GM19455 (cell line): Measurements from ENCODE around the gene CCNK.

Experiments
- ATAC-seq: cut with Tn5 transposase; IDR thresholded peaks from one replicate; pipeline ENCODE4 v1.9.1; 2021; ENCODE audit not compliant: unreplicated experiment

Gene CCNK

DNA sequence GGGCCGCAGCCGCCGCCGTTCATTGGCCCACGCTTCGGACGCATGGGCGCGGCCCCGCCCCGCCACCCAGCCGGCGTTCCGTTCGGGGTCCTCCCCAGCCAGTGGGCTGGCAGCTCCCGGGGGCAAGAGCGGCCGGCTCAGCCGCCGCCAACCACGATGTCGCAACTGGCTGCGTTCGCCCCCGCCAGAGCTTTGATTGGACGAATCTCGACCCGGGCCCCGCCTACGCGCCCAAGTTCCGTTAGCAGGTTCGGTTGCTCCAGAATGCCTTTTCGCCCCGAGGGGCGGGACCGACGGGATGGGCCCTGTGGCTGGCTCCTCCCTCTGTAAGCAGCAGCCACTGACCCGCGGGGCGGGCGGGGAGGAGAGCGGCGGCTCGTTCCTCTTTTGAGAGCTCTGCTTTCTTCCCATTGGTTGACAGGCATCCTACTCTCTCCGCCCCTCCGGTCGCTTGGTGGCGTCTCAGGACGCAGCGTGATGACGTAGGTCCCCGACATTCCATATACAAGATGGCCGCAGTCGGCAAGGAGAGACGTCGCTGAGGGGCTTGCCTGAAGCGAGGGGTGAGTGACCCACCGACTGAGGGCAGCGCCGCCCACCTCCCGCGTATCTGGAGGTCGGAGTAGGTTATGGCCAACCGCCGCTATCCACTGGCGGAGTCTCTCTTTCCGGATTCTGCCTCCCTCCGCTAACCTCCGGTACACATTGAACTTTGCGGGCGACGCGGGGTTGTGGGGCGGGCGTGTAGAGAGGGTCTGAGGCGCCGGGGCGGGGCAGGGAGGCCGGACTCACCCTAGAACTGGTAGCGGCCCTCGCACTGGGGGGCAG is at the start of gene CCNK:
Gene CCNK (plus strand): TSS at position 493 of the 828 bp plus-strand sequence. CDS start 11,269 bp downstream, outside the sequence.
- ATAC-seq, result peak; percentile 85

DNA sequence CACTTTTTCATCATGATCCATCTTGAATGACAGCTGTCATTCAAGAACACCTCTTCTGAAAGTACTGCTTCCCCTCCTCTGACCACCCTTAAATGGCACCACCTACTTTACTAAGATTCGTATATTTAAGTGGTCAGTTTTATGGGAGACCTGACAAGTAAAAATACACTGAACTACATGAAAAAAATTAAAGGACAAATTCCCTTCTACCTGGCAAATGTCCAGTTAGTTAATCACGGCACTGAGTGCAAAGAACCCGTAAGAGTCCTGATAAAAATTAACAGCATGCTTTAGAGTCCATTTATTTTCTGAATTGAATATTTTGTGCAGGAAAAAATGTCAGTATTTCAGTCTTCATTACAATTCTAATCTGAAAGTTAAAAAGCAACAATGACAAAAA is 49.2 kb upstream of the CCNK start:
- ATAC-seq, result no peak

DNA sequence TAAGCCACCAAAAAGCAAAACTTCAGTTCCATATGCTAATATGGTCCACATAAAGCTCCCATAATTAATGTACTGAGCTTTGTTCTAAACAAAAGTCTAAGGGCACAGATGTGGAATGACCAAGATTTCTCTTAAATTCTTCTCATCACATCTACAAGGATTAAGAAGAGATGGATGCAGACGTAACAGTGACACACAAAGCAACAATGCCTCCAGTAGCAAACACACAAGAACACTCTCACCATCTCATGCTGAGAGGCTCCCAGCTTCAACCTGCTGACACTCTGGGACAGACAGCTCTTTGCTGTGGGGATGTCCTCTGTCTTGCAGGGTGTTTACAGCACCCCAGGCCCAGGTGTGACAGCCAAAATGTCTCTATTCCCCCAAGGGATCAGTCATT is 48.7 kb upstream of the CCNK start:
- ATAC-seq, result no peak

DNA sequence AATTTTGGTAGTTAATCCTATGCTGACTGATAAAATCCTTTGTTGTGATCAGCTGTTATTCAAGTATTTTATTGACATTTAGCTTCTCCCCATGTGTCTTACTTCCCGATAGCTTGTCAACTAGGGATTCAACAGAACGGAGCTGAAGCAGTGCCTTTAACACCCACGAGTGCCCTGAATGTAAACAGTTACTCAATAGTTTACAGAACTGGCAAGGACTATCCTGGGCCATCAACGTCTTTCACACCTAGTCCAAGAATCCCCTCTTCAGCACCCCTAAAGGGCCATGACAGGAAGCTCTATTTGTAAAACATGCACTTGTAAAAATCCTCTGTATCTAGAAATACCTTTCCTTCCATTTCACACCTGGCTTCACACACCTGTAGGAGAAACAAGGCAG is 45.9 kb upstream of the CCNK start:
- ATAC-seq, result no peak

DNA sequence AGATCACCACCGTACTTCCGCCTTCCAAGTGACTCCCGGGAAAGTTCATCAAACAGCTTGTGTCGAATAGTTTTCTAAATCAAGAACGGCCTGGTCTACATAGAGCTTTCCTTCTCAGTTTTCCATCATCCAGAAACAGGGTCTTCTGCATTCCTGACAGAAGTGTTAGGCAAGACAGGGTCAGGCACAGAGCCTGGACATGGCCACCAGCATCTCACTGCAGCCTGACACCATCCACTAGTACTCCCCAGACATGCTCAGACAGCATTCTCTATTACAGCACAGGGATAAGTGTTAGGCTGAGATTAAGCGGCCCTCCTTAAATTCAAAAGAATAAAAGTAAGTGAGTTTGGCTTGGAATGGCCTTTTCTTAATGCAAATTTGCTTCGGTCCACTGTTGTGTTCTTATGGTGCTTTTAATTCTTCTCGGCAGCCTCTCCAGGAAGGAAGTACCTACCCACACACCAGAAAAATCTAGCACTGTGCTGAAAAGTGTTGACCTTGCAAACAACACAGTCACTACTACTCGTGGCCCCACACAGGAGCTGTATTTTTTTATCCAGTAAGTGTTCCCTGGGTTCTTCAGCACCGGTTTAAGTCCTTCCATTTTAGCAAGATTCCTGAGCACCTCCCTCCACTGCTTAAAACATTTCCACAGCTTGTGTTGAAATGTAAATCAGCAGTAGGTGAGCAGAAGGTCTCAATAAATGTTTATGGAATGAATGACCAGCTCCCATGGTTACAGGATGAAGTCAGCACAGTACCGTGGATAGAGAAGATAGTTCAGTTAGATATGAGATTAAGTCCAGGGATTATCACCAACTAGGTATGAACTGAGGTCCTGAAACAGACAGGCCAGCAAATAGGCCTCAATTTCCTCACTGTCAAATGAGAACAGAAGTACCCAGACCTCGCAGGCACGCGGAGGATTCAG is 44.7 kb upstream of the CCNK start:
- ATAC-seq, result no peak

DNA sequence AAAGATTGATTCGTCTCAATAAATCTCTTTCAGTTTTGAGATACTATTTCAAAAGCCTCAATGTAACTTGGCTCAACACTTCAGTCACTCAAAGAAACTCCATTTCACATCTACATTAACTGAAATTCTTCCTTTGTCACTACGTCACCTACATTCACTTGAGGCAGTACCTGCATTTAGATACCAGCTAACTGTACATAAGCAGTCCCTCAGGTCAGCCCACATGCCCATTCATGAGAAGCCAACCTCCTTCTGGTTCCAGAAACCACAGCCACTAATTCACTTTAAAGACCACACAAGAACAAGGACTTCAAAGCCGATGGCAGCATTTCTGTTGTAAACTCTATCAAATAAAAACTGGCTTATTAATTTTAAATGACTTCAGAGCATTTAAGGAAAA is 43.5 kb upstream of the CCNK start:
- no peak for ATAC-seq

DNA sequence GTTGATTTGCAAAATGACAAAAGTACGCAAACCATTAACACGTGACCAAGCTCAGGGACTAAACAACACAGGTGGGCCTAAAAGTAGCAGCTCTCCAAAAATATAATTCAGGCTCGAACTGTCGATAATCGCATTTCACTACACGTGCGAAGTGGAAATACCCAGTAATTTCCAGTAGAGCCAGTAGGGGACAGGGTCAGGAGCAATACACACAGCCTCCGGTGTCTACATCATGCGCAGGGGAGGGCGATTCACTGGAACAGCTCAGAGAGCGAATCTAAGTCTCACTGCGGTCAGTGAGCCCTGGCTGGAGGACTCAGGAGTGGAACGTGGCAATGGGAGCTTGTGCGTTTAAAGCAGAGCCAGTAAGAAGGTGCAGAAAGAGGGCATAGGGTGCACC is 40.9 kb upstream of the CCNK start:
- no peak for ATAC-seq

DNA sequence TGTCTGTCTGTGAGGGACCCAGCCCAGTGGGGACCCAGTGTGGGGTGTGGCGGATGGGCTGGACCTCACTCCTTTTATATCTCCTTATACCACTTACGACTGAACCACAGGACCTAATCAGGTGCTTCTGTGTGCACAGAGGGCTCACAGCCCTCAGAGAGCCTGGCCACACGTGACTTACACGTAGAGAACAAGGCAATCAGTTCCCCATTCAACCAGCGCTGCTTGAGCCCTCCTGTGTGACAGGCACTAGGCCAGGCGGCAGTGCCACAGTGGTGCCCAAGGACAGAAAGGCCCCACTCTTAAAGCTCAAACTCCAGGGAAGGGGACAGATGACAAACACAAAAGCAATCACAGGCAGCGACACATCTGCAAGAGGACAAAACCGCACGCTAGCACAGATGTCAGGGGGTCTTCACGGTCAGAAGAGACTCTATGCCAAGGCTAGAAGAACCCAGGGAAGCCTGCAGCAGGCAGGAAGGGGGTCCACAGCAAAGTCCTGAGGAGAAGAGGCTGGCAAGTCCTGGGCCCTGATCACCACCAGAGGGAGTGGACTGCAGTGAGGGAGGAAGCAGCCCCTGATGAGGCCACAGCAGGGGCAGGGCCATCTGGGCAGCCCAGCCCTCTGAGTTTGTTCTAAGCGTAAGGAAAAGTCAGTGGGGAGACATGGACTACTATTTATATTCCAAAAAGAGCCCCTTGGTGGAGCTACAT is 39.9 kb upstream of the CCNK start:
- no peak for ATAC-seq

DNA sequence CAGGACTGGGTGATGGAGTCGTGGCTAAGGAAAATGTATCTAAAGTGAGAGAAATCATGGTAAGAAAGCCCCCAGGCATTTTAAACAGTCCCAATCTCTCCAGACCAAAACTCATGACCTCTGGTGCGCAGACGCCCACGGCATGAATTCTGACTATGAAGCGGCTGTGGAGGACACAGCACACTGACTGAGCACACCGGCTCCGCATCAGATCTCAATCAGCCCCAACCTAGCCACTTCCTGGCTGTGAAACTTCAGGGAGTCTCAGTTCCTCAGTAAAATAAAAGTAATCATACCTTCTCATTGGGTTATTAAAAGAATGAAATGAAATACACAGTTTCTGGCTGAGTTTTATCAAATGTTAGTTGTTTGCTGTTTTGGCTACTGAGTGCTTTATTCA is 39.3 kb upstream of the CCNK start:
- ATAC-seq, result no peak

DNA sequence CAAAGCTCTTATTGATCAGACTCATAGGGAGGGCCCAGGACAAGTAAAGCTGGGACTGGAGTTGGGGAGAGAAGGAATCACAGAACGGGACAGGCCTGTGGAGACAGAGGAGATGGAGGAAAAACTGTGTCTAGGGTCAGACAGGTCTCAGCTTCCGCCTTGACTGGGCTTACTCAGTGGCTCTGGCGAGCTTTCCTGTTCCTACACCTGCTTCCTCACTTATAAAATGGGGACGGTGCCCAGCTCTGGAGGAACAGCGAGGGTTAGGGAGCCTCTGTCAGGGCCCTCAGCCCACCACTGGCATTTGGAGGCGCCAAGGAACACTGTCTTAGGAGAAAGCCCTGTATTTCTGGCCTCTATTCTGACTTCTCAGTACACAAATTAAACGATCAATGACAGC is 35.3 kb upstream of the CCNK start:
- no peak for ATAC-seq

DNA sequence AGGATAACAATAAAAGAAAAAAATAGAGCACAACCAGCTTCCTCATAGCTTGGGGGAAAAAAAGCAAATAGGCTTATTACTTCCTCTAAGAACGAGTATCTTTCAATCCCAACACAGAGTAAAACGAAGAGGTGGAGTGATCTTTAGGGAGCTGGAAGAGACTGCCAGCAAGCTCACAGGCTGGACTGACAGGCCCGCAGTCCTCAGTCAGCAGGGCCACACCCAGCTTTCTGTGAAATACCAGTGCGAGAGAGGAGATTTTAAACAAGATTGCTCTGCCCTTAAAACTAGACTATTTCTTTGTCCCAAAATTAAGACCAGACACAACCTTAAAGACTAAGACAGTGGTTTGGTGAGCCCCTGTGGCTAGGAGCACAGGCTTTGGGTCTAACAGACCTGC is 33.5 kb upstream of the CCNK start:
- ATAC-seq, result no peak

DNA sequence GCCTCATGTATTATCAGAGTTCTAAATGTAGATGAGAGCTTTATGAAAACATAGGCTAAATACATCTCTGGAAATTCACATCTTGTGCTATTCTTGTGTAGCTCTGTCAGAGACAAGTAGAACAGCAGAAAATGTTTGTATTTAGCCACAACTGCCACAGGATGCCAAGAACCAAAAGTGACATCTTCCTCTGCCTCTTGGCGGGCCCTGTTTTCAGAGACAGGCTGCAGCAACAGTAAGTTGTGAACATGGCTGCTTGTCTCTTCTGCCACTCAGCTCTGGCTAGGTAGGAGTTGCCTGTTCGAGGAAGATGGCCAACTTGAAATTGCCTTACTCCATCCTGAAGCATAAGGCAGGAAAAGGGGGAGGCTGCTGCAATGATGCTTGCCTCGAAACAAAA is 30.9 kb upstream of the CCNK start:
- no peak for ATAC-seq

DNA sequence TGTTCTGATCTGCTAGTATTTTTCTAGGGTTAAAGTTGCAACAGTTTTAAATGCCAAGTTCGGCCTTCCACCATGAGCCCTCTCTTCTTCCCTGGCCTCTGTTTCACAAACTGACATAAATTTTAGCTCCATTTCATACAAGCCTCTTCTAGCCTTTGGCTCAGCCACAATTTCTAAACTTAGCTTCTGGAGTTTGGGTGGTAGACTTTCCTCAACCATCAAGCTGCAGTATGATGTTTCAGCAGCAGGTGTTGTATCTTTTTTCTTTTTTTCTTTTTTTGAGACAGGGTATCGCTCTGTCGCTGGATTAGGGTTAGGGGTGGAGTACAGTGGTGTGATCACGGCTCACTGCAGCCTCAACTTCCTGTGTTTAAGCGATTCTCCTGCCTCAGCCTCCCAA is 30.0 kb upstream of the CCNK start:
- ATAC-seq, result no peak

DNA sequence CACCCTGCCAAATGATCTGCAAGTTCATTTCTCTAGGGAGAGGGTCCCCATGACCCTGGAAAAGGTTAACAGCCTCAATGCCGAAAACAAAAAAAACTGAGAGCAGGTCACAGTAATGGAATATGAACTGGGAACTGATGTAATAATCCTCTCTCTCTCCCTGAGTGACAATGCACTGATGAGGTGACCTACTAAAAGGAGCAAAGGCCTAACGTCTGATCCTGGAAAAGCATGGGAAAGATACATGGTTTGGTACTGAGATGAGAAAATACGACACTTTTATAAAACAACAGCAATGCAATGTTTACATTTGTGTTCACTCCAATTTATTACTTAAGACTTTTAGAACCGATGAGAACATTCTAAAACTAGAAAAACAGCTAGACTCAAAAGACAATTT is 28.2 kb upstream of the CCNK start:
- no peak for ATAC-seq

DNA sequence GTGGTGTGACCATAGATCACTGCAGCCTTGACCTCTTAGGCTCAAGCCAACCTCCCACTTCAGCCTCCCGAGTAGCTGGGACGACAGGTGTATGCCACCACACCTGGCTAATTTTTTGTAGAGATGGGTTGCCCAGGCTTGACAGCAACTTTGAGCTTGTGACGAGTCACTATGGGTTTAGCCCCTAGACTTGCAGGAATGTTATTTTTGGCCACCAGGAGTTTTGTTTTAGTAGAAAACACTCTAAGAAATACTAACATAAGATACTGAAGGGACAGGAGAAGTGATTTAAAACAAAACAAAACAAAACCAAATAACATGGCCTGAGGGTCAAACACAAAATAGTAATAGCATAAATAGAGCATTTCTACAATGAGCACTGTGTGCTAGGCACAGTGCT is 27.0 kb upstream of the CCNK start:
- no peak for ATAC-seq

DNA sequence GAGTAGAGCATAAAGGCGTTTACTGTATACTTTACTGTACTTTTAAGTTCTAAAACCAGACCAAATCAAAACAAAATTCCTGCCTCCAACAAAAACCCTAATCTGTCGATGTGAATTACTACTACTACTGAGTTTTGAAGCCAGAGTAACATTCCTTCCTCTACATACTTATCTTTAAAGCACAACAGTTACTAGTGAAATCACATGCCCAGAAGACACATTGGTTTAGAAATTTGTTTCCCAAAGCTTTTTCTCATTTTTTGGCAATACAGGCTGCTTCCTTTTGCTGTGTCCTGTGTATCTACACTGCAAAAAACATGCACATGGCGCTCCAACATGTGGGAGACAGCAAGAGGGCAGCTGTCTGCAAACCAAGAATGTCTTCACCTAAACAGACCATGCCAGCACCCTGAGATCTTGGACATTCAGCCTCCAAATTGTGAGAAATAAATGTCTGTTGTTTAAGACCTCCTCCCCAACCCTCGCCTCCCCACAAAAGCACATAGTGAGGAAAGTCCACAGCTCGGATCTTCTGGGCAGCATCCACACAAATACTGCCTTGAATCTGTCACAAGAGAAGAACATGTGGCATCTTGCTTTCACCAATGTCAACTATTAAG is 21.6 kb upstream of the CCNK start:
- no peak for ATAC-seq

DNA sequence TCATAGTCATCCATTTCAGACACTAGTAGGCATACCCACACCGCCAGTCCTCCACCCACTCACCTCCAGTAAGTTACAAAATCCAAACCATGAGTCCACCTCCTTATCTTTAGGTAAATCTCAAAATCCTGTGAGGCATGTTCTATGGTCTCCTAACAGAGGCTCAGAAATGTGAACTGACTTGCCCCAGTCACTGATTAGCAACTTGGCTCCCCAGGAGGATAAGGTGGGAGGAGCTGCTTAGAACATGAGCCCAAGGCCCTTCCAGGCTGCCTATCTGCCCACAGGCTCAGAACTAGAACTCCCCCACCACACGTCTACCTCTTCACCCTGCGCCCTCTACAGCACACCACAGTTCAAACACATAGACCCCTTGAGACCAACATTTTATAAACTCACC is 20.4 kb upstream of the CCNK start:
- no peak for ATAC-seq

DNA sequence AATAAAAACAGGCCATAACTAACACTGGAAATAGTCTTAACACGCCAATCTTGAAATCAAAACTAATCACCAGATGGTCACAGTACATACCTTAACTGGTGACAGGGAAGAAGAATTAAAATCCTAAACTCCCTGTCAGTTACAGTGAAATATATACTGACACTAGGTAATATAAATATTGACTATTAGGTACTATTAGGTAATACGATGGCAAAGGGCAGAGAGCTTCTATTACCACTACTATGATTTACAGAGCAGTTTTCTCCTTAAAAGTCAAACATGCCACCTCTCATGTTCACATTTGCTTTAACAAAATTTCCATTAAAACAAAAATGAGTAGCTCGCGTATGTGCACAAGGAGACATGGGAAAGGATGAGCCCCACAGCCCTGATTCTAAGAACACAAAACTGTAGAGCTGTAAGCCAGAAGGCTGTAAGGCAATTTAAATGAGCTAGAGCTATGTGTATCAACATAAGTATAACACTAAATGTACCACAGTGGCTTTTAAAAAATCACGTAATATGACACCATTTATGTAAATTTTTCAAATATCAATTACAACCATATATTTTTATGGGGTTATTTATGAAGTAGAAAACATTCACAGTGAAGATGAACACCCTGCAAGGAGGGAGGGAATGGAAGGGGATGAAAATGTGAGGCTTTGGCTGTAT is 19.7 kb upstream of the CCNK start:
- ATAC-seq, result no peak

DNA sequence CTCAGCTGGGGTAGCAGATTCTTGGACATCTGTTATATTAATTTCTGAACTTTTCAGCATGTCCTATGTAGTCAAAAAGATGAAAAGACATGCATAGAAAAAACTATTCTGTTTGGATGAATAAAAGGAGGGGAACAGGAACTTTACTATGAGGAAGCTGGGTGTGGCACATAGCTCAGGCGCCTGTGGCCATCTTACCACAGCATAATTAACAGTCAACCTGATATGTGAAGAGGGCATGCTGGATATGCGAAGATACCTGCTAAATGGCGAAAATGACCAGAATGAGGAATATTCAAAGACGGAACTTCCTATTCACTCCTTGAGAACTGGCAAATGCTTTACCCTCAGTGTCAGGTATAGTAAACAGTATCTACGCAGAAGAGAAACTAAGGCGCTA is 19.0 kb upstream of the CCNK start:
- no peak for ATAC-seq

DNA sequence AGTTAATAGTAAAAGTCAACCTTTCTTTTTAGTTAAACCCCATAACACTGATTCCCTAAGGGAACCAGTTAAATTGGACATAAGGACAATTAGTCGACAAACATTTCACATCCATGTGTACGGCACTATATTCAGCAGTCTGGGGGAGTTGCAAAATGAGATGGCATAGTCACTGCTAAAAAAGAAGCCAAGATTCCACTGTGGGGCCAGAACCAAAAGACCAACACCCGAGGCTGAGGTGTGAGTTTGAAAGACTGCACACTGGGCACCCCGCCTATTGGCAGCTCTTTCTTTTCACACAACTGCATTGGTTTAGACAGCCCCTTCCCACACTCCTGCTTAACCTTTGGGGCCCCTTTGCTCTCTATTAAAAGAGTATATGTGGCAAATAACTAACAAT is 17.2 kb upstream of the CCNK start:
- ATAC-seq, result no peak

DNA sequence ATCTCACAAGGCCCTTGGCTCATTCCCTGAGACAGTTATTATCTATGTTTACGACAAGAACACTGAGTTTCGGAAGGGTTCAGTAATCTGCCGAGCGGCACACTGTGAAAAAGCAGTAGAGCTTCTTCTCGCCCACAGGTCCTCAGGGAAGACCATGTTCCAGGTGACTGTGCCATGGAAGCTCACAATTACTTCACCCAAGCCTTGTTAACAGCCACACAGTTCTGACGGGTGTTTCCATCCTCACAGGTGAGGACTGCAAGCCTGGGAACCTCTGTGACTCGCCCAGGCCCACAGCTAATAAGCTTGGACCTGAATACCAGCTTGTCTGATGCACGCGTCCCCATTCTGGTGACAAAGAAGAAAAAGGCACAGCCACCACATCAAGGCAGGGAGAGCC is 15.9 kb upstream of the CCNK start:
- ATAC-seq, result no peak
